Astrocyte of the spinal cord (primary cell): ENCODE data around the gene RND1.
A peak's percentile ranks its signal among the peaks of the same experiment; 100 is the strongest.

Experiments
- DNase-seq: peaks from one replicate; pipeline ENCODE4 v3.0.0; 2011; ENCODE audit warnings: low read depth, low spot score
- H3K4me3 ChIP-seq: 2 replicates; pipeline ENCODE4 v1.5.1; 2011; ENCODE audit warnings: low read depth, mild to moderate bottlenecking, low read length, moderate library complexity
- CTCF ChIP-seq: IDR thresholded peaks from 2 replicates; pipeline ENCODE4 v1.5.1; 2012; ENCODE audit warnings: low read depth, mild to moderate bottlenecking, low read length, inconsistent platforms
- in situ Hi-C: cut with HindIII; loops from 2 replicates; pipeline ENCODE4 v1.10.0; 2017; ENCODE audit warnings: low sequenced_read_pairs

RND1 gene

GRCh38 chr12:48899651-48900050 is 34.0 kb upstream of the RND1 start:
- no peak overlapping the region for H3K4me3 ChIP-seq
- in situ Hi-C loops: no loop called here
- no peak for DNase-seq
- no peak for TF ChIP-seq CTCF

- DNase-seq: no peak
- no peak overlapping the region for H3K4me3 ChIP-seq
- in situ Hi-C loops: no loop called here
- TF ChIP-seq CTCF: no peak
Measured at GRCh38 chr12:48894271-48894670, 28.6 kb upstream of the RND1 start.

- peak overlapping the region; percentile 16 for H3K4me3 ChIP-seq
- TF ChIP-seq CTCF: peak; percentile 95
- in situ Hi-C loops: no loop called here
- peak; percentile 64 for DNase-seq
Measured at GRCh38 chr12:48890657-48891418, 25.2 kb upstream of the RND1 start.

- no peak for DNase-seq
- no peak overlapping the region for H3K4me3 ChIP-seq
- TF ChIP-seq CTCF: no peak
- in situ Hi-C loops: no loop called here
Measured at GRCh38 chr12:48889679-48890078, 24.0 kb upstream of the RND1 start.

- in situ Hi-C loops: no loop called here
- no peak for TF ChIP-seq CTCF
- H3K4me3 ChIP-seq: no peak overlapping the region
- no peak for DNase-seq
Measured at GRCh38 chr12:48883305-48884161, 17.9 kb upstream of the RND1 start.

GRCh38 chr12:48882972-48883304 is 17.3 kb upstream of the RND1 start:
- no peak overlapping the region for H3K4me3 ChIP-seq
- in situ Hi-C loops: no loop called here
- TF ChIP-seq CTCF: no peak
- DNase-seq: no peak
